DND-41 (cell line): ENCODE measurements around the gene PPP1R13B.

Source experiments
- ATAC-seq: fragments of 200-7000 bp; cut with Tn5 transposase; 3 replicates; pipeline ENCODE4 v1.9.1; 2021; ENCODE audit warnings: low read depth; ENCODE audit not compliant: insufficient read depth
- DNase-seq: peaks from one replicate; pipeline ENCODE4 v3.0.0-alpha.2; 2020
- H2AFZ ChIP-seq: 2 replicates; pipeline ENCODE4 v1.6.0; 2012; ENCODE audit warnings: low read depth, low read length
- H3K27ac ChIP-seq: 2 replicates; pipeline ENCODE4 v1.5.1; 2012; ENCODE audit warnings: low read length, inconsistent platforms
- H3K27me3 ChIP-seq: fragments of 200-600 bp; sonication (generic); 2 replicates; pipeline ENCODE4 v1.6.0; 2012; ENCODE audit warnings: low read length, mild to moderate bottlenecking, inconsistent platforms; ENCODE audit not compliant: insufficient read depth, poor library complexity
- H3K36me3 ChIP-seq: 2 replicates; pipeline ENCODE4 v1.5.1; 2012; ENCODE audit warnings: low read length, inconsistent platforms; ENCODE audit not compliant: insufficient read depth
- H3K4me1 ChIP-seq: 2 replicates; pipeline ENCODE4 v1.5.1; 2012; ENCODE audit warnings: mild to moderate bottlenecking, low read length; ENCODE audit not compliant: insufficient read depth
- H3K4me2 ChIP-seq: 2 replicates; pipeline ENCODE4 v1.6.0; 2012; ENCODE audit warnings: mild to moderate bottlenecking, moderate library complexity, low read length, inconsistent platforms; ENCODE audit not compliant: insufficient read depth
- H3K4me3 ChIP-seq, 2 experiments: fragments of 200-600 bp in 1 of 2; shearing (Covaris generic) in 1 of 2; 2 replicates each; pipeline ENCODE4 v1.5.1; 2012 to 2016; ENCODE audit warnings: inconsistent platforms in 2 of 2, low read length in 2 of 2, mild to moderate bottlenecking in 2 of 2, low read depth in 1 of 2, moderate library complexity in 1 of 2
- H3K79me2 ChIP-seq: 2 replicates; pipeline ENCODE4 v1.6.0; 2012; ENCODE audit warnings: low read length, inconsistent platforms; ENCODE audit not compliant: insufficient read depth
- H3K9ac ChIP-seq: 2 replicates; pipeline ENCODE4 v1.6.0; 2012; ENCODE audit warnings: low read depth, mild to moderate bottlenecking, inconsistent platforms, low read length, moderate library complexity
- H3K9me3 ChIP-seq: 2 replicates; pipeline ENCODE4 v1.5.1; 2012; ENCODE audit warnings: low read length, moderate library complexity, mild to moderate bottlenecking, inconsistent platforms; ENCODE audit not compliant: insufficient read depth, severe bottlenecking
- H4K20me1 ChIP-seq: 2 replicates; pipeline ENCODE4 v1.6.0; 2012; ENCODE audit warnings: low read length; ENCODE audit not compliant: insufficient read depth
- CTCF ChIP-seq: IDR thresholded peaks from 2 replicates; pipeline ENCODE4 v1.5.1; 2012; ENCODE audit warnings: borderline replicate concordance, low read length, moderate library complexity, mild to moderate bottlenecking; ENCODE audit not compliant: poor library complexity, severe bottlenecking; ENCODE audit errors: extremely low read depth
- EZH2 ChIP-seq: IDR thresholded peaks from 3 replicates; pipeline ENCODE4 v1.6.1; 2012; ENCODE audit warnings: borderline replicate concordance, low read depth, mild to moderate bottlenecking, moderate library complexity, low read length, inconsistent platforms; ENCODE audit not compliant: severe bottlenecking

Gene PPP1R13B

GRCh38 chr14:103721334-103722120 is 125.8 kb downstream of the PPP1R13B start:
- no peak overlapping the region for H3K4me3 ChIP-seq
- peaks cover 17% of the 10 kb centered on the region for H3K4me1 ChIP-seq
- peaks cover 63% of the 10 kb centered on the region for H4K20me1 ChIP-seq
- no peak overlapping the region for H3K4me2 ChIP-seq
- H3K9me3 ChIP-seq, result no peaks in the 10 kb centered on the region
- peaks cover 89% of the 10 kb centered on the region for H3K79me2 ChIP-seq
- no peak overlapping the region for H3K9ac ChIP-seq
- H3K36me3 ChIP-seq, result peaks cover 22% of the 10 kb centered on the region
- no peak overlapping the region for H3K27ac ChIP-seq
- DNase-seq, result no peak
- TF ChIP-seq CTCF, result no peak
- TF ChIP-seq EZH2, result no peak
- no peaks in the 10 kb centered on the region for H3K27me3 ChIP-seq
- ATAC-seq, result no peak
- H2AFZ ChIP-seq, result no peak overlapping the region

- Histone ChIP-seq H2AFZ (no peak overlapping the region), H3K9ac (no peak overlapping the region), H4K20me1 (peaks cover 61% of the 10 kb centered on the region), H3K27me3 (no peaks in the 10 kb centered on the region), H3K9me3 (no peaks in the 10 kb centered on the region), H3K79me2 (peaks cover 84% of the 10 kb centered on the region), H3K4me3 (no peak overlapping the region), H3K36me3 (peaks cover 13% of the 10 kb centered on the region; the same call in 1 of the 2 replicates), H3K4me1 (peaks cover 20% of the 10 kb centered on the region), H3K27ac (no peak overlapping the region), H3K4me2 (no peak overlapping the region)
- DNase-seq (no peak), ATAC-seq (no peak)
- no peak for TF ChIP-seq EZH2
- TF ChIP-seq CTCF, result no peak
These were observed 127.6 kb downstream of the PPP1R13B start for GRCh38 chr14:103719751-103720150.

GRCh38 chr14:103718572-103718971 is 128.8 kb downstream of the PPP1R13B start:
- H3K9ac ChIP-seq, result no peak overlapping the region
- no peak overlapping the region for H3K4me2 ChIP-seq
- peaks cover 85% of the 10 kb centered on the region for H3K79me2 ChIP-seq

More at GRCh38 chr14:103718572-103718971, 128.8 kb downstream of the PPP1R13B start:
- peaks cover 19% of the 10 kb centered on the region for H3K36me3 ChIP-seq
- no peak overlapping the region for H3K27ac ChIP-seq
- ATAC-seq (no peak), DNase-seq (no peak)
- H3K9me3 ChIP-seq, result no peaks in the 10 kb centered on the region
- TF ChIP-seq CTCF (no peak), EZH2 (no peak)
- H3K4me3 ChIP-seq, result no peak overlapping the region
- no peak overlapping the region for H2AFZ ChIP-seq
- H3K27me3 ChIP-seq, result no peaks in the 10 kb centered on the region
- peaks cover 57% of the 10 kb centered on the region for H4K20me1 ChIP-seq
- peaks cover 30% of the 10 kb centered on the region for H3K4me1 ChIP-seq
